Measurements from ENCODE around the gene GRIPAP1.
A peak's percentile ranks its signal among the peaks of the same experiment; 100 is the strongest.
"Not testable (repeated sequence)": the region's sequence is repeated elsewhere in the genome, so short reads cannot be mapped to it uniquely, and the experiment has no call there.

GRIPAP1 gene

DNA sequence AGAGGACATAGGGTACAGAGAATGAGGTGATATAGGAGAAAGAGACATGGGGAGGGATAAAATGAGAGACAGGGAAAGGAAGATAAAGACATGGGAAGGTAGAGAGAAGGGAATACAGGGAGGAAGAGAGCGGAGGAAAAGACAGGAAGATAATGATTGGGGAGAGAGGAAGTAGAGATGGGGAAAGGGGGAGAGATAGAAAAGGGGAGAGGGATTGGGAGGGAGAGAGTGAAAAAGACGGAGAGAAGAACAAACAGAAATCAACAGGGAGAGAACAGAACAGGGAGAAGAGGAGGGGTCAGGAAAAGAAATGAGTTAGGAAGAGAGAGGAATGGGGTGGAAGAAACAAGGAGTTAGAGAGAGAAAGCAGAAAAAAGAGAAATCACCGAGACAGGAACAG is 4.6 kb downstream of the GRIPAP1 start:
- DNase-seq (ENCODE audit: low spot score) = no peak

DNA sequence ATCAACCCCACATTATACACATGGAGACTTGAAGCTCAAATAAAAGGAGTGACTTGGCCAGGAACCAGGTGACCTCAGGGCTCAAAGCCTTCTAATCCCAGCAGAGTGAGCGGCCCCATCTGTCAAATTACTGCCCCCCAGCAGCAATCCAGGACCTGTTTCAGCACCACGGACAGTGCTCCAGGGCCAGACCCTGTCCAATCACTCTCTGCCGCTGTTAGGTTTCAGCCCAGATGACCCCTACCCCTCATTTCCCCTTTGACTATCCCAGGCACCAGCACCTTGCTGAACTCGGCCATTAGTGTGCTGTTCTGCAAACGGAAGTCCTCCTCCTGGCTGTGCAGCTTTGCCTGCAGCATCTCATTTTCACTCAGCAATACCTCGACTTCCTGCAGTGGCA is 5.1 kb downstream of the GRIPAP1 start:
- DNase-seq (ENCODE audit: low spot score) = no peak

DNA sequence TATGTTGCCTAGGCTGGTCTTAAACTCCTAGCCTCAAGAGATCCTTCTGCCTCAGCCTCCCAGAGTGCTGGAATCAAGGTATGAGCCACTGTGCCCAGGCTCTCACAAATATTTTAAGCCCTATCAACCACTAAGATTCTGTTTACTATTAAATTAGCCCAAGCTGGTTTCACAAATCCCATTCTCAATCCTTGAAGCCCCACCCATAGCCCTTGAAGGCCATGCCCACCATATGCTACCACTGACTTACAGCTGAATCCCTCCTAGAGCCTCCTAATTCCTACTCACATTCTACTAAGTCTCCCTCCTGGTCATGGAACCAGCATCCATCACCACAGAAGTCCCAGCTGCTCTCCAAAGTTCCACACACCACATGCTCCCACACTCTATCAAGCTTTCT is 9.7 kb downstream of the GRIPAP1 start:
- DNase-seq (ENCODE audit: low spot score) = no peak

DNA sequence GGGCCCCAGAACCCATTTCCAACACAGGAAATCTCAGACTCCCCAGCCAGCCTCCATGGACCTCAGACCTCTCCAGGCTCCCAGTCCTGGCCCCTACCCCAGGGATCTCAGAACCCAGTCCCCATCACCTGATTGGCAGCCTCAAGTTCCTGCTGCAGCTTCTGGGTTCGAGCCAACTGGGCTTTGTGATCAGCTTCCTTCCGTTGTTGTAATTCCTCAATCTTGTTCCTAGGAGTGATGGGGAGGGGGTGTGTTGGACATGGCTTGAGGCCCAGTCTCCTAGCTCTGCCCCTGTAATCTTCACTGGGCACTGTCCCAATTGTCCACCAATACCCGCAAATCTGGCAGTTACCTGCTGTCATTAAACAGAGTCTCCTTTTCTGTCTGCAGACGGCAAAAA is 12.6 kb downstream of the GRIPAP1 start:
- no peak for DNase-seq (ENCODE audit: low spot score)

DNA sequence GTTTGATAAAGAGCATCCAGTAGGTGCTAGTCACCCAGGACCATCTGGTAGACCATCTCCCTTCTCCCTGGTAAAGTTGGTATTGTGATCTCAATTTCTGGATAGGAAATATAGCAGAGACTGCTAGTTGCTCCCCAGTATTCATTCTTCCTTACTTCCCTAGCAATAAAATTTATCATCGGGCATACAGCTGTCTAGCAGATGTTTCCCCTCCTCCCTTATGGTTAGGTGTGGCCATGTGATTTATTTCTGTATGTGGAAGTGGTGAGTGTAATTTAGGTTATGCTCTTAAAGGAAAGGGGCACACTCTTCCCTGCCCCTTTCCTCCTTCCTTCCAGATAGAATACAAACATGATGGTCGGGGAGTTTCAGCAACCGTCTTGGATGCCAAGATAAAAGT is 18.2 kb downstream of the GRIPAP1 start:
- no peak for DNase-seq (ENCODE audit: low spot score)

DNA sequence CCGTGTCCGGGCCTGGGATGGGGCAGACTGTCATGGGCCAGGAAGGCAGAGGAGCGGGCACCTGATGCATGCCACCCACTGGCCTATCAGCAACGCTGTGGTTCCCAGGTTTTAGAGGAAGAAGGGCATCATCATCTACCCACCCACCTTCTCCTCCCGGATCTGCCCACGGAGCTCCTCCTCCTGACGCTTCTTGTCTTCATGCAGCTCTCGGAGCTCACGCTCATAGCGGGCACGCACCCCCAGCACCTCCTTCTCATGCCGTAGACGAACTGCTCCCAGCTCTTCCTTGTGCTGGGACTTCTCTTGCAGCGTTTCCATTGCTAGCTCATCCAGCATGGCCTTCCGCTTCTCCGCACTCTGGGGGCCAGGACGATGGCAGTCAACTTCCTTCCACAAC is 19.0 kb downstream of the GRIPAP1 start:
- no peak for DNase-seq (ENCODE audit: low spot score)

DNA sequence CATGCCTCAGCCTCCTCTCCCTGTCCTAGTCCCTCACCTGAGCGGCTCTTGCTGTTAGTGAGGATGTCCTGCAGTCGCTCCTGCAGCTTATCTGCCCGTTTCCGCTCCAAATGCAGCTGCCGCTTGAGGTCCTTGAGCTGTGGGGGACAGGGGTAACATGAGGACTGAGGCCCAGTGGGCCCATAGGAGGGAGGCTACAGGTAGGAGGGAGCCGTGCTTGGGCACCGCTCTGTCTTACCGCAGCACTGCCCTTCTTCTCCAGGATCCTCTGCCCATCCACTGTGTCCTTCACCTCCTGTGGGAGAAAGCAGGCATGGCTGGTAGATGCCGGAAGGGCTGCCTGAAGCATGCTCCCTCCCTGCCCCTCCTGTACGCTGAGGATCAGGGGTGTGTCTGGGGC is 20.9 kb downstream of the GRIPAP1 start:
- DNase-seq (ENCODE audit: low spot score) = no peak

DNA sequence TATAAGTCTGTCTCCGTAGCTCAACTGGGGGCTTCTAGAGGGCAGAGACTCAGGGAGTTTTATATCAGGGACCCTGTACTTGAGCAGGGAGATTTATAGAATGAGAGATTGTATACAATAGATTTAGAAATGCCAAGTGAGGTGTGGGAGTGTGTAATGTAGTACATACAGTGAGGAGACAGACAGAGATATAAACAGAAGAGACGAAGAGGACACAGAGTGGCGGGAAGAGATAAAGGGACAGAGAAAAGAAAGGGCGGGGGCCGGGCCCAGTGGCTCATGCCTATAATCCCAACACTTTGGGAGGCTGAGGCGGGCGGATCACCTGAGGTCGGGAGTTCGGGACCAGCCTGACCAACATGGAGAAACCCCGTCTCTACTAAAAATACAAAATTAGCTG is 21.7 kb downstream of the GRIPAP1 start:
- not testable (repeated sequence) for DNase-seq (ENCODE audit: low spot score)

DNA sequence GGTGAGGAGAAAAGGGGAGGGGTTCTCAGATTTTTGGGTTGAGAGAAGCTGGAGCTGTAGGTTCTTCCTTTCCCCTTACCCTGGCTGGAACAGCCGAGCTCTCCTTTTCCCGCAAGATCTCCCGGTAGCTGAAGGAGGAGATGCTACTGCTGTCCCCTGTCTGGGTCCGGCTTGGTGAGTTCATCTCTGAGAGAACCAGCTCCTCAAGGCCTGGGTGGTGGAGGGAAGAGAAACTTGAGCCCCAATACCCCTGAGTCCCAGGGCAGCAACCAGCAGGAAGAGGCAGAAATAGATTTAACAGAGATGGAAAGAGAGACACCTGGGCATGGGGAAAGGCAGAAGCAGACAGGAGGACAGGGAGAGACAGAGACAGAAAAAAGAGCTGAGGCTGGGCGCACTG is 23.8 kb downstream of the GRIPAP1 start:
- no peak for DNase-seq (ENCODE audit: low spot score)

DNA sequence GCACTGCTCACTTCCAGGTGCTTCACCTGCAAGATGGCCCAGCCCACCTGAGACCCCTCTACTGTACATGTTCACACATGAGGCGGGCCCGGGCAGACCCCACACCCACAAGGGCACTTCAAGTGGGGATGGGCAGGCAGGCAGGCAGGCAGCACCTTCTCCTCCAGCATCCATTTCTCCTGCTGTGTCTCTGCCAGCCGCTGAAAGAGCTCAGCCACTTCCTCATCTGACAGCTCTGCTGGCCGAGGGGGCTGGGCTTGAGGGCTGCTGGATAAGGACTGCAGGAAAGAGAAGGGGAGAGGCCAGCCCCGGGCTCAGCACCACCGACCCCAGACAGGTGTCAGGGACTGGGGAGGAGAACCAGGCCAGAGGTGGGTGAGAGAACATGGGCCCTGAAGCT is 26.0 kb downstream of the GRIPAP1 start:
- DNase-seq (ENCODE audit: low spot score) = no peak

DNA sequence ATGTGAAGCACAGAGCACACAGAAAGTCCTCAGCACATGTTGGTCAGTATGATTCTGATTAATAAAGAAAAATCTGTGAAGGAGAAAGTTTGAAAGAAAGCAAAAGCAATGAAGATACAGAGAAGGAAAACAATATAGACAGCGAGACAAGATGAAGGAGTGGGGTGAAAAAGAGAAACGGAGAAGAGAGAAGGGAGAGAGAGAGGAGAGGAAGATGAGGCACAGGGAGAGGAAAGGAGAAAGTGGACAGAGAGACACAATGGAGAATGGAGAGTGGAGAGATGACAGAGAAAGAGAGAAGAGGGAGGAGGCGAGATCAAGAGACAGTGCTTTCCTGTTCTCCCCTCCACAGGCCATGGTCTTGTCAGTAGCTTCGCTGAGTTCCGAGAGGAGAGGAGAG is 26.5 kb downstream of the GRIPAP1 start:
- DNase-seq (ENCODE audit: low spot score) = no peak

DNA sequence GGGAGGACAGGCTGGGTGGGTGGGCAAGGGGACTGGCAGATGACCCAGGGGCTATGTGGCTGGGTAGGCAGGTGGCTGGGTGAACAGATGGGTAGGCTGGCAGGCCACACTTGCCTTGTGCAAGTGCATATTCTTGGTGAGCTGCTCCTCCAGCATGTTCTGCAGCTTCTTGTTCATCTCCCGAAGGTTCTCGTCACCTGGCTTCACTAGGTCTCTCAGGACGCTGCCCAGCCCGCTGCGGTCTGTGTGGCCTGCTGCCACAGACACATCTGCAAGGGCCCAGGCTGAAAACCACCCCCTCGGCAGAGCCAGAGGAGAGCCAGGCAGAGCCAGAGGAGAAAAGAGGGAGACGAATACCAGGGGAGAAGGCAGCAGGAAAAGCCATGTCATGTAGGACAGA is 27.0 kb downstream of the GRIPAP1 start:
- DNase-seq (ENCODE audit: low spot score) = no peak

DNA sequence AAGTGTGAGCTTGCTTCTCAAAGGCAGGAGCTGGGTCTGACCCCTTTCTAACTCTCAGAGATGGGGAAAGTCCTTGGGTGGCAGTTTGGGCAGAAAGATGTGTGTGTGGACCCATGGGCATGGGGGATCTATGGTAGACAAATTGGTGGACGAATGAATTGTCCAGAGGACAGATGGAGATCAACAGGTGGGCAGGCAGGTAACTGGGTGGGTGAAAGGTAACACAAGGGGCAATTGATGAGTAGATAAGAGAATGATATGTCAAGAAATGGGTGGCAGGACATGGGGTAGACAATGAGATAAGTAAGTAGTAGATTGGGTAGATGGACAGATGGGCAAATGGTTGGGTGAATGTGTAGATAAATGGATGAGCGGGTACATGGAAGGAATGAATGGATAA is 27.5 kb downstream of the GRIPAP1 start:
- no peak for DNase-seq (ENCODE audit: low spot score)

DNA sequence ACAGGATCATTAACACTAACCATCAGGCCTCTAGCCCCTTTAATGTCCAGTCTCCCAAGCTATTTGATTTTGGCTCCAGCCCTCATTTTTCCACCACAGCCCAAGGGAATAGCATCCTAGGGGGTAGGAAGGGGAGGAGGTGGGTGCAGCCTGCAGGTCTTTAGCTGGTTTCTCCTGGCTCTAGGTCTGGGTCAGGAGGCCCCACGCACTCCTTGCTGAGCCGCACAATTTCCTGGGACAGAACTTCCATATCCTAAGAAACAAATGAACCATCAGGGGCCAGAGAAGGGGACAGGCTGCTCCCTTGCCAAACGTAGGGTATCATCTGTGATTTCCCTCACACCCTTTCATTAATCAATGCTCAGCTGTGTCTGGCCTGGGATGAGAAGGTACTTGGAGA is 28.0 kb downstream of the GRIPAP1 start:
- no peak for DNase-seq (ENCODE audit: low spot score)

DNA sequence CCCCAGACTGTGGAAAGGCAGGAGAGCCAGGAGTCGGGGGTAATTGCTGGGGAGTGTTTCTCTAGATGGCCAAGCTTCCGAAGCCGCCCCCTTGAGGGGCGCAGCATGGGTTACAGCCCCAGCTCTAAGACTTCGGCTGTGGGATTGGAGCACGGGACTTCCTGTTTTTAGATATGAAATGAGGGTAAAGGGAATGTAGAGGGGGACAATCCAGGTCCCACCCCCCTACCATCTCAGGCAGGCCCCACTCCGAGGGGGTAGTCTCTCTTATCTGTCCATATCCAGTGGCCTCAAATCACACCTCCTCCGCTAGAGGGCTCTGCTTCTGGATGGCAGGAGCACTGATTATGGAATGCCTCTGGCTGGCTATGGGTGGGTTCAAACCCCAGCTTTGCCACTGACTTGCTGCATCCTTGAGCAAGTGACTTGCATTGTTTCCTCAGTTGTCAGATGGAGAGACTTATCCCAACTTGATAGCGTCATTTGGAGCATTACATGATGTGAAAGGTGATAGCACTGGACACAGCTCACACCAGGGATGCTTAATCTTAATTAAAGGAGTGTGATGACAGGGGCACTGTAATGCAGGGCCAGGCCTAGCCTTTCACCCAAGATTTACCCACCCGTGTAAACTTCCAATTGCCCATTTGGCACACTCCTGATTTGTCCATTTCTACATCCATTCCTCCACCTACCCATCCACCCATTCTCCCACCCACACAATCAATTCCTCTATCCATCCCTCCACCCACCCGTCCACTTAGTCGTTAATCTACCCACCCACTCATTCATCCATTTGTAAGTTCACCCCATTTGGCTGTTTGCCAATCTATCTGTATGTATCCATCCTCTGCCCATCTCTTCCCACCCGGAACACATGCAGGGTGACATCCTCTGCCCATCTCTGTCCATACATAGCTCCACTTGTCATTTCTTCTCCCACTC is 29.6 kb downstream of the GRIPAP1 start:
- DNase-seq (ENCODE audit: low spot score) = peak; percentile 35

DNA sequence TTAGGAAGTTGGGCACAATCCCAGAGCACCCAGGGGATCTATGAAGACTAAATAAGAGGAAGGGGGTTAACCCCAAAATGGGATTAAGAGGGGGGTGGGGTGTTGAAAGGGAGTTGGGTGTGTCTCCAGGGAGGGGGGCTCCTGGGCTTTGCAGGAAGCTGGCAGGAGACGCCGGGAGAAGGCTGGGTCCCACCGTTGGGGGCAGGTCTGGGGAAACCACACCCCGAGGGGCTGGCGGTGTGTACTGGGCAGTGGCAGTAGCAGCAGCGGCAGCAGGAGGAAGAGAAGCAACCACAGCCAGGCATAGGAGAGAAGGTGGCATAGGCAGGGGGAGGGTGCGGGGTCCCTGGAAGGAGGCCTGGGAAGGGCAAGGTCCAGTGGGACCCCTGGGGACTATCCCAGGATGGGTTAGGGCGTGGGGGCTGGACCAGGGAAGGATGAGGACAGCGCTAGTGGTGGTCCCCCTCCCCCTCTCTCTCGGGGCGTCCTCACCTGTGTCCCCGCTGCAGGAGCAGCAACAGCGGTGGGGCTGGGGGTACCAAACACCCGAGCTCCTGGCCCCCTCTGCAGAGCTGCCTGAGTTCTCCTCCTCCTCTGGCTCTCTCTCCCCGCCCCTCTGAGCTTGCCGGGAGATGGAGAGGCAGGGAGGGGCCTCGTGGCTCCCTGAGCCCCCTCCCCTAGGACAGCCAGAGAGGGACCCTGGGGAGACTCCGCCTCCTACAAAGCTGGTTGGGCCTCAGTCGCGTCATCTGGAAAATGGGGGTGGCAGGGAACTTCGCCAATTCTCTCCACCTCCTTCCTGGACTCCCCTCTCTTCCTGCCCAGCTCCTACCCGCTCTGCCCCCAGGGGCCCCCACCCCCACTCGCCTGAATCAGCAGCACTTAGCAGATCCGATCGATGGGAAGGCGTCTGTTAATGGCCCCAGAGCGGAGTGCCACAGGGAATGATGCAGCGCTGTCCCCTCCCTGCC is 30.5 kb downstream of the GRIPAP1 start, which contains the start of gene KCND1:
TSS of gene KCND1 (minus strand) at position 596 of the 971 bp plus-strand sequence. CDS start 1,573 bp downstream, outside the sequence.
- no peak for DNase-seq (ENCODE audit: low spot score)

DNA sequence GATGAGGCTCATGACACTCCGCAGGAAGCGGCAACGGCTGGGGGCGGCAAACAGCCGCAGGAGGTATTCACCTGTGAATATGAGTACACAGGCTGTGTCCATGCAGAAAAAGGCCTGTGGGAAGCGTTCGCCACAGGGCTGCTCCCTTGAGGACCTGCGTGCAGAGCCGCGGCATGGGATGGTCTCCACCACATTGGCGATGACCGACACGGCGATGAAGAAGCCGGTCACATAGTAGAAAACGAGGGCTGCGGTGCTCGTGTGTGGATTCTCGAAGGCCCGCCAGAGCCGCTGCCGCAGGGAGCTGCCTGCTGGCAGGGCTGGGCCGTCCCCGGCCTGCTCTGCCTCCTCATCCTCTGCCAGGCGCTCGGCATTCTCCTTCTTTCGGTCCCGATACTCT is 32.6 kb downstream of the GRIPAP1 start:
- DNase-seq (ENCODE audit: low spot score) = no peak

DNA sequence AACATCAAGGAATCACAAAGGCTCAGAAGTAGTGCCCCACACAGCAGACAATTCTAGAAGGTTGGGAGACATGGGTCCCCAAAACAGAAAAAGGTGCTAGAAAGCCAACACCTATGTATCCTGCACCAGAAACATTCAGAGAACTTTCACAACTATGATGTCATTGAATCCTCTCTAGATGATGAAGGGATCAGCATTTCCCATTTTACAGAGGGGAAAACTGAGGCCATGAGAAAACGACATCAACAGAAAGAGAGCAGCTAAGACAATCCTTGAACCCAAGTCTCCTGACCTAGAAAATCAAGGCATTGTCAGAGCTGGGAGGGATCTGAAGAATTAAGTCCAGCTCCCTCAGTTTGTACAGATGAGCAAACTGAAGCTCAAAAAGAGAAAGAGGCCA is 33.7 kb downstream of the GRIPAP1 start:
- no peak for DNase-seq (ENCODE audit: low spot score)

DNA sequence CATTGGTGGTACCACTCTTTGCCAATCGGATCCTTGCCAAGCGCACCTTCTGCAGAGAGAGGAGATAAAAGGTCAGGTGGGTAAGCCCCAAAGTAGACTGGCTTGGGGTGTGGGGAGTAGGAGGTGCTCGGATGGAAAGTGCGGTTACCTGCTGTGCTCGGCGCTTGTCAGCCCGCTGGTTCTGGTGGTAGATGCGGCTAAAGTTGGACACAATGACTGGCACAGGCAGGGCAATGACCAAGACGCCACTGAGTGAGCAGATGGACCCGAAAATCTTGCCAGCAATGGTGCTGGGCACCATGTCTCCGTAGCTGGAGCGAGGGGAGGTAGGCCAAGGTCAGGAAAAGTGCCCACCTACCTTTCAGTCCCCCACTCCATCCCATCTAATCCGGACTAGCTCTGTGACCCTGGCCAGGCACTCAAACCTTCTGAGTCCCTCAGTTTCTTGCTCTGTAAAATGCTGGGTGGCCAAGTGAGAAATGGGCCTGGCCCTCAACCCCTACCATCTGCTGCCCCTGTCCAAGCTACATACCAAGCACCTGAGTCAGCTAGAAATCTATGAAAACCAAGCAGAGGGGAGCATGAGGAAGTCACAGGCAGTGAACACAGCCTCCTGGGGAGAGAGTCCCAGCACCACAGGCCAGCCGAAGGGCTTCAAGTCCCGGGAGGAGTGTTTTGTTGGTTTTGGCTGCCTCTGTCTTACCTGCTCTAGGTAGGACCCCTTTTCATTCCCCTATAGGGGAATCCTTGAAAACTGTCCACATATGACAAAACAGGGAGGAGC is 35.1 kb downstream of the GRIPAP1 start:
- no peak for DNase-seq (ENCODE audit: low spot score)

DNA sequence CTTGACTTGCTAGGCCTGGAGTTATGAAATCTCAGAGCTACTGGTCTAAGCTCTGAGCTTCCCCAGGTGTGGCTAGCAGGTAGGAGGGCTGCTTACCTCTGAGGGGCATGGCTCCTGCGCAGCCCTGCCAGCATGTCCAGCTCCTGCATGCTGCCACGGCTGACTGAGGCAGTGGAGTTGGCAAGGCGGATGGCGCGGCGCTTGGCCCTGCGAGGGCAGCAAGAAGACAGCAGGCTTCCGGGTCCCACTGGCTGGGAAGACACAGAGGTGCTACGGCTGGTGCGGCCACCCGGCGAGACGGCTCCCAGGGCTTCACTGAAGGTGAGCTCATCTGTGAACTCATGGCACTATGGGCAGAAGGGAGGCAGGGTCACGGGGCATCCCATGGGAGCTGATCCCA is 36.1 kb downstream of the GRIPAP1 start:
- no peak for DNase-seq (ENCODE audit: low spot score)

DNA sequence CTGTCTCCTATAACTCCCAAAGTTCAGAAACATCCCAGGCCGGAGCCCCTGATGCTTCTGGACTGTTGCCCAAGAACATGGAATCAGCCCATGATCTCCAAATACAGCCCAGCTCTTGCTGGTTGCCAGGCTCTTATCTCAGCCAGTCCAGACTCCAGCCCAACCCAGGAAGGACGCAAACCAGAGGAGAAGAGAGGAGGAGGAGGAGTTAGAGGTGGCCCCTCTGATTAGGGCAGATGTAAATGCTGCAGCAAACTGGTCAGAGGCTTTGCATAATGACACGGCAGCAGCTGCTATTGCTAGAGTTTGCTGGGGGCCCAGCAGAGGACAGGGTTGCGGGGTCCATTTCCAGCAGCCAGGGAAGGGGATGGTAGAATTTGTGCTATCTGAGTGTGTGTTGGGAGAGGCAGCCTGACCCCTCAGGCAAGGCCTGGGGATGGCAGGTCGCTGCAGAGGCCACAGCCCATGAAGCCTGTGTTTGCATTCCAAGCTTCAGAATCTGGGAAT is 40.4 kb downstream of the GRIPAP1 start:
- DNase-seq (ENCODE audit: low spot score) = no peak

DNA sequence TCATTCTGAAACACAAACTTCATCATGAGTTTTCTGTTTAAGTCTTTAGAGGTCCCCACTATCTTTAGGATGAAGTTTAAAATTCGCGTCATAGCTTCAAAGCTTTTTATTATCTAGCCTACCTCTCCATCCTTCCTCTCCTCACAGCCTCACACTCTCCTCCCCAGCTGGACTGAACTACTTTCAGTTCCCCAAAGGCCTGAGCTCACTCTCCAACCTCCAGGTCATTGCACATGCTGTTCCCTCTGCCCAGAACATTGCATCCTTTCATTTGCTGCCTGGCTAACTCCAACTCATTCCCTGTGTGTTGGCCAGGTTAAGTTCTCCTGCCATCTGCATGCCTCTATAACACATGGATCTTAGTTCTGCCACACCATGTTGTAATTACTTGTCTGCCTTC is 41.8 kb downstream of the GRIPAP1 start:
- DNase-seq (ENCODE audit: low spot score) = no peak

Data from pons (tissue), 1 donor.